GM11168 (cell line): ENCODE measurements around the gene SLC9A3.

Experiments
- in situ Hi-C: fragments of 300-500 bp; cut with MboI; formaldehyde crosslinking; loops from one replicate; pipeline ENCODE4 v1.12.0; 2022; ENCODE audit warnings: low sequenced_read_pairs; ENCODE audit not compliant: unreplicated experiment

SLC9A3 gene

DNA sequence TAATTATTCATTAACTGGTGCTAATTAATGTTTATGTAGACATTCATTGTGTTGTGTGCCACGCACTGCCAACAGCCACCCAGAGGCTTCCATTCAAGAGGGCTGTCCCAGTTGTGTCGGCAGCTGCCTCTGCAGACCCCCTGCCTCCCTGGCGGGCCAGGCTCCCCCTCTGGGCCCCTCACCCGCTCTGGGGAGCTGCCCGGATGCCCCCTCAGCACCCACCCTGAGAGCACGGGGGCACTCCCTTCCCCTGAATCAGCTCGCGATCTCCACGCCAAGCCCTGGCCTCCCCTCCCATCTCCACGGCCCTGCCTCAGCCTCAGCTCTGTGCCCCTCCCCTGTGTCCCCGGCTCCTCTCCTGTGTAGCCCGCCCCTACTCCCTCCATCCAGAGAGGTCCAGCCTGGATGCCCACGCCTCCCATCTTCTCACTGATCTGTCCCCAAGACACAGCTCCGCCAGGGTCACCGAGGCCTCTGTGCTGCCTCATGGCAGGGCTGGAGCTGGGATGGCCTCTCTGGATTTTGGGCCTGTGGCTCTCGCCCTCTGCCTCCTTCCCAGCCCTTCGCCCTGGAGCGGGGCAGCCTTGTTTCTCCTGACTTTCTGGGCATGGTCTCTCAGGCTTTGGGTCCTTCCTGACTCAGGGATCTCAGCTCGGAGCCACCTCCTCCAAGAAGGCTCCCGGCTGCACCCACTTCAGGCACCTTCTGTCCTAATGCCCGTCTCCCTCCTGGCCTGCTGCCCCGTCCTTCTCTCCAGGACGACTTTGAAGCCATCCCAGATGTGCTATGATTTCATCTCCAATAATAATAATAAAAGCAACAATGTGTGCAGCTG, 16.0 kb upstream of the SLC9A3 start:
- in situ Hi-C loops = no loop called here

DNA sequence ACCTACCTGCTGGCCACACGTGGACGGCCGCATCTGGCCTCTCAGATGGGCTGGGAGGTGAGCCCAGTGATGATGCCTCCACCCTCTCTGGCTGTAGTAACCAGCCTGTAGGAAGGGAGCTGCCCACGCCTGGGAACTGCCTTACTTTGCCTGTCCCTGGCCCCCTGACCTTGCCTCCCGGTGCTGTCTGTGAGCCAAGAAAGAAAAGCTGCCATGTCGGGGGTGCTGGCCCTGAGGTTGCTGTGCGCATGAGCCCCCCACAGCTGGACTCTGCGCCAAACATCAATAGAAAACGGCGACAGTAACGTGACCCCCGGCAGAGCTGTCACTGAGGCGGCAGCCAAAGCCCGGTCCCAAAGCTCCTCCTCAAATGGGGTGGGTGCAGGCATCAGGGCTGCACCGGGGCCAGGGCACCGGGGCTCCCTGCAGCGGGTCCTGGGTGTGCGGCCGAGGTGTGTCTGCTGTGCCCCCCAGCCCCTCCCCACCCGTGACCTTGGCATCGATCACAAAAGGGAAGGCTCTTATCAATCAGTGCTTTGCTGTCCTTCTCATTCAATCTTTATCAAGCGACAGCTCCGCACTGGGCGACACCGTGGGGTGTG, 15.3 kb upstream of the SLC9A3 start:
- in situ Hi-C loops = no loop called here

DNA sequence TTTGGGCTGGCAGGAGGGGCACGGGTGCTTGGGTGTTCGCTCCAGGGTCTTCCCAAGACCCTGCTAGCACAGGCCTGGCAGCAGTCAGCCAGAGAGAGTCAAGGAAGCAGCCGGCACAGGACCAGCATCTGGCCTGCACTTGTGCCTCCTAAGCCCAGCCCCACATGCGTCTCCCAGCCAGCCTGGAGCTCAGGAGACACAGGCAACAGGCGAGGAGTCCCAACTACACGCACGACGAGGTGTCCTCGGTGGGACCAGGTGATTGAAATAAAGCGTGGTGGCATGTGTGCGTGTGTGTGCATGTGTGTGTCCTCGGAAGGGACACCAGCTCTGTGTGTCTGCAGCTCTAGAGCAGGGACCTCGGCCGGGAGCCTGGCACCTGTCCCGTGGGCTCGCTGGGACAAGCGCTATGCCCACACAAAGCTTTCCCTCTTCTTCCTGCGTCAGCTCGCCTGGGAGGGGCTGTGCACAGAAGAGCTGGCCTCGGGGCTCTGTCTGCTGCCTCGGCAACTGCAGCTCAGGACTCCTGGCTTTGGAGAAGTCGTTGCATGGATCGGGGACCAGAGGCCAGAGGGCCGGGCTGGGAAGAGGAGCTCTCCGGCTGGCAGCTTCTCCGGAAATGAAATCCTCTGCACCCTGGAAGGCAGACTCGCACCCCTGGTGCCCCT, 14.7 kb upstream of the SLC9A3 start:
- in situ Hi-C loops = no loop called here

DNA sequence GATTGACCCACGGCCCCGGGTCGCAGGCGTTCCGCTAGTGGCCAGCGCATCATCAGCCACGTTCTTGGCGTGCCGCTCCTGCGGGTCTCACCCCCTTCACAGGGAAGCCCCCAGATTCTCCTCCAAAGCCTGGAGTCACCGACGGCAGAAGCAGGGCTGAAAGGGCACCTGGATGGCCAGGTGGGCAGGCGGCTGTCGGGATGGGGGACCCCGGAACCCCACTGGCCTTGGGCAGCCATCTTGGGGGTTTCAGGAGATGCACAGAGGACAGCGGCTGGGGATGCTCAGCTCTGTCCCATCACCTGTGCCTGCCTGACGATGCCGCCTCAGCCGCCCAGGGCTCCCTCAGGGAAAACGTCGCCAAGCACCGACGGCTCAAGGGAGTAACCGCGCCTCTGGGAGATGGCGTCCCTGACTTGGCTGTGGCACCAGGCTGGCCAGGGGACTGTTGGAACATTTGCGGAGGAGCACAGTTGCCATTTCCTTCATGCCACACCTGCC, 14.1 kb upstream of the SLC9A3 start:
- in situ Hi-C loops = no loop called here

- in situ Hi-C loops = no loop called here
These were observed 13.4 kb upstream of the SLC9A3 start for GRCh38 chr5:537621-538071.

DNA sequence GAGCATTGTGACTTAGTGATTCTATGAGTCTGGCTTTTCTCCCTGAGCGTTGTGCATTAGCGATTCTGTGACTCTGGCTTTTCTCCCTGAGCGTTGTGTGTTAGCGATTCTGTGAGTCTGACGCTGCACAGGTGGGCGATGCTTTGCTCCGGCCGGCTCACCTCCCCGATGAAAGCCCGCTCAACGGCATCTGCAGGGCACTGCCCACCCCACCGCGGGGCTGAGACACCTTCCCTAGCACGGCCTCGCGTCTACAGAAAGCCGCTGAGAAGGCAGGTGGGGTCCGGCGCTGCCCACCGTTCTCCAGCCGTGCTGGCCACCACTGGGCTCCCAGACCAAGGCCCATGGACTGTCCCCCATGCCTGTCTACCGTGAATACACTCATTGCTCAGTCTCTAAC, 12.8 kb upstream of the SLC9A3 start:
- in situ Hi-C loops = no loop called here

- in situ Hi-C loops = no loop called here
These were observed 11.8 kb upstream of the SLC9A3 start for GRCh38 chr5:535846-536698.

DNA sequence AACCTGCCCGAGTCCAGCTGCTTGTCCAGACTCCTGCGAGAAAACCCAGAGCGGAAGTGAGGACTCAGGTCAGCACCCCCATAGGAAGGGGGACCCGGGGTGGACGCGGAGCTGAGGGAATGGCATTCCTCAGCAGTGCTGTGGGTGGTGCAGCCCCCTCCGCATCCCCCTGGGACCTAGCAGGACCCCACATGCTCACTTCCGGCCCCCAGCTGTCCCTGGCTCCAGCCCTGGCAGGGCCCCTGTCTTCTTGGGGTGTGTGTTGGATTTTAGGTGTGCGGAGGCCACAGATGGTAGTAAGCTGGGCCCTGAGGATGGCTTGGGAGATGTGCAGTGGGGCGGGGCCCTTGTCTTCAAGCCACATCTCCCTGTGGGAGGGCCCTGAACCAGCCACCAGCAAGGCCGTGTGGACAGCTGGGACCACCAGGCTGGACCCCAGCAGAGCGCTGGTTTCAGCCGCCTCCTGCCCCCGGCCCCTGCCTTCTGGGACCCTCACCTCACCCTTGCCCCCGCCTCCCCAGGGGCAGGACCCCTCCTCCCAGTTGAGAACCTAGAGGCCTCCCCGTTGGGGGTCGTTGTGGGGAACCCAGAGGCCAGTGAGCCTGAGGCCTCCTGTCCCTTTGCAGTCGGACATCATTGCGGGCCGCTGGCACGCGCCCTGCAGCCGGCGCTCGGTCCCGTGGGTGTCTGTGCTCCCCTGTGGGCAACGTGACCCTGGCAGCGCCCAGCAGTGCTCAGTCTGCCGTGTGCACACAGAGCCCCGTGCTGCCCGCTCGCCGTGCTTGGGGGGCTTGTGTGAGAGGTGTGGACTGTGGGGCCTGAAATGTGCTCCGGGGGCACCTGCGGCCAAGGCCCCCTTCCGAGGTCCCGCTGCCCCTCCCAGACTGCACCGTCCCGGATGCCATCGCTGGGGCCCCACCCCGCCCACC, 10.8 kb upstream of the SLC9A3 start:
- in situ Hi-C loops = no loop called here

- in situ Hi-C loops = no loop called here
These were observed 9.9 kb upstream of the SLC9A3 start for GRCh38 chr5:533955-534742.

- in situ Hi-C loops = no loop called here
These were observed 9.2 kb upstream of the SLC9A3 start for GRCh38 chr5:533243-533954.

DNA sequence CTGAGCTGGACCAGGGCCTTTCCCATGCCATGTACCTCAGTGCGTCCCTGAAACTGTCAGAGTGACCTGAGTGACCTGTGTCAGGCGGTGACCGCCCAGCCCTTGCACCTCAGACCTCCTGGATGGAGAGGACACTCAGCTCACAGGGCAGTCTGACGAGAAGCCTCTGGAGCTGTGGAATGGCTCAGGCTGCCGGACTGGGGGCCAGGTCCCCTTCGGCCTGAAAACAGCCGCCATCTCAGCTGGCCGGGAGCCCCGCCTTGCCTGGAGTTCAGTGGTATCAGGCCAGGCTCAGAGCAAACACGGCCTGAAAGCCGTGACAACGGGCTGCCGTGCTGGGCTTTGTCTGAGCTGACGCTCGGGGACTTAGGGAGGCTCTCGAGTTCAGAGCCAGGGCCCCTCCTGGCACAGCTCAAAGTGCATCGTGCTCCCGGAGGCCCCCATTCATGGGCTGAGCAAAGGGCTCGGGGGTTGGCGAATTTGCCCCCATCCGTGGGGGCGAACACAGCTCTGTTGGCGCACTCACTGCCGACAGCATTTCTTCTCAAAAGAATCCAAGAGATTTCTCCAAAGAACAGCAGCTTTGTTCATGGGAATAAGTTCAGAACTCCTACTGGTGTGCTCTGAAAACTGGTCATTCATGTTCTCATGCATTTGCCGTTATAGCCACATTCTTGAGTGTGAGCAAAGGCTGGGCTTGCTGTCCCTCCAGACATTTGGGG, 8.4 kb upstream of the SLC9A3 start:
- in situ Hi-C loops = no loop called here

GRCh38 chr5:531749-532315, 7.6 kb upstream of the SLC9A3 start:
- in situ Hi-C loops = no loop called here

DNA sequence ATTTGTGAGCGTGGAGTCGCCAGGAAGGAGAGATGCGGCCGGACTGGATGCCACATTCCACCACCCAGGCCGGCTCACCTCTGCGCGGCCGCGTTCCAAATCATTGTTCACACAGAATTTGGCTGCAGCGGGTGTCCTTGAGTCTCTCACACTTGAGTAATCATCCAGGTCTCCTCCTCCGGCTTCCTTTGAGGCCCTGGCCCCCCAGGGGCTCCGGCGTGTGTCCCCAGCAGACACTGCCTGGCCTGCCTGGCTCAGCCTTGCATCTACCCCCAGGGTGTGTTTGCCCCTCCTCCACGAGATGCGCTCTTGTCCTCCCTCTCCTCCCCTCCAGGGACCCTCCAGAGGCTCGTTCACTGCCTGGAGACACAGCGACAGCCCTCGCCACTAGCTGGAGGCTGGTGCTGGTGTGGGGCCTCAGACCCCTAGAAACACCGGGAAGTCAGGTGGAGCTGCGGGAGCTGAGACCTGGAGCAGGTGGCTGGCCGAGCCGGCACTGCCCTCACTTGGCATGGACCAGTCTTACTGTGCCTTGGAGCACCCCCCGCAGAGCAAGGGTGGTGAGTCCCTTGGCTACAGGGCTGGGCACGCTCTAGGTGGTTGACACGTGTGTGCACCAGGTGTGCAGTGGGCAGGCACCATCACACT, 7.0 kb upstream of the SLC9A3 start:
- in situ Hi-C loops = no loop called here

DNA sequence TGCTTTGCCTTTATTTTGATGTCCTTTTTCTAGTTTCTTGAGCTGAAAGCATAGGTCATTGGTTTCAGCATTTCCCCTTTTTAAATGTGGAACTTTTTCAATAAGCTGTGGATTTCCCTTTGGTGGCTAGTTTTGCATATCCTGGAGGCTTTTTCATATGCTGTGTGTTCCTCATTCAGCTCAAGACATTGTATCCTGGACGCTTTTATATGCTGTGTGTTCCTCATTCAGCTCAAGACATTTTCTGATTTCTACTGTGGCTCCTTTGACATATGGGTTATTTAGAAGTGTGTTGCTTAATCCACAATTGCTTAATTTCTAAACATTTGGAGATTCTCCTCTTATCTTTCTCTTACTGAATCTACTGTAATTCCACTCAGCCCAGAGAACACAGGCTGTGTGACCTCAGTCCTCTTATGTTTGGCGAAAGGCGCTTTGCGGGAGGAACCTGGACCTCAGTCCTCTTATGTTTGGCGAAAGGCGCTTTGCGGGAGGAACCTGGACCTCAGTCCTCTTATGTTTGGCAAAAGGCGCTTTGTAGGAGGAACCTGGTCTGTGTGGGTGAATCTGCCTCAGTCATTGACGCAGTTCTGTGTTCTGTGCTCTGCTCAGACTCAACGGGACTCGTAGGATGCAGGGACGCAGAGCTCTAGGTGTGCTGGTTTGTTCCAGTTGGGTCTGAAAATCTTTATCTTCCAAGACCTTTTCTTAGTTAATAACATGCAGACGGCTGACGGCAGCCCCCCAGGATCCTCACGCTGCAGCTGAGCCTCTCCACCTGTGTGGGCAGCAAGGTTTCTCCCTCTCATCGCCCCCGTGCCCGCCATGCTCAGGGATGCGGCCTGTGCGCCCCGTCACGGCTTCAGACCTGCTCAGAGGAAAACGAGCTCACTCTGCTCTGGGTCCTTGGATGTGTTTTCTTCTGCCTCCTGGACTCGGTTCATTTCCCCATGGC, 6.0 kb upstream of the SLC9A3 start:
- in situ Hi-C loops = no loop called here
